Hepatocyte (in vitro differentiated cells): ENCODE measurements around the gene CBARP. TPM values are rescaled to one million over a fixed set of nuclear protein-coding genes. Genes with fewer than 3 reads are reported as not detected.
A peak's percentile ranks its signal among the peaks of the same experiment; 100 is the strongest.

Source experiments
- DNase-seq: peaks from one replicate; pipeline ENCODE4 v3.0.0-alpha.2; 2016; ENCODE audit warnings: low spot score
- H2AFZ ChIP-seq: fragments of 200-600 bp; sonication (generic); 2 replicates; pipeline ENCODE4 v1.6.0; 2016; ENCODE audit warnings: antibody characterized with exemption, mild to moderate bottlenecking
- H3K27ac ChIP-seq: fragments of 200-600 bp; sonication (generic); 2 replicates; pipeline ENCODE4 v1.5.1; 2016; ENCODE audit warnings: mild to moderate bottlenecking
- H3K27me3 ChIP-seq: fragments of 200-600 bp; sonication (generic); 2 replicates; pipeline ENCODE4 v1.6.1; 2016
- H3K36me3 ChIP-seq: fragments of 200-600 bp; sonication (generic); replicated peaks from 2 replicates; pipeline ENCODE4 v1.5.1; 2016; ENCODE audit warnings: low read depth; ENCODE audit not compliant: insufficient read depth
- H3K4me1 ChIP-seq: fragments of 200-600 bp; sonication (generic); 2 replicates; pipeline ENCODE4 v1.5.1; 2016; ENCODE audit warnings: mild to moderate bottlenecking, moderate library complexity; ENCODE audit not compliant: insufficient read depth
- H3K4me2 ChIP-seq: fragments of 200-600 bp; sonication (generic); 2 replicates; pipeline ENCODE4 v1.6.0; 2016
- H3K4me3 ChIP-seq: fragments of 200-600 bp; sonication (generic); 2 replicates; pipeline ENCODE4 v1.5.1; 2016; ENCODE audit warnings: mild to moderate bottlenecking
- H3K79me2 ChIP-seq: fragments of 200-600 bp; sonication (generic); 2 replicates; pipeline ENCODE4 v1.6.0; 2017; ENCODE audit warnings: mild to moderate bottlenecking
- H3K9me2 ChIP-seq: fragments of 200-600 bp; sonication (generic); replicated peaks from 2 replicates; pipeline ENCODE4 v1.6.0; 2017; ENCODE audit warnings: mild to moderate bottlenecking; ENCODE audit not compliant: insufficient read depth
- H3K9me3 ChIP-seq: fragments of 200-600 bp; sonication (generic); 2 replicates; pipeline ENCODE4 v1.5.1; 2016; ENCODE audit warnings: low read depth, mild to moderate bottlenecking
- H4K20me1 ChIP-seq: fragments of 200-600 bp; sonication (generic); 2 replicates; pipeline ENCODE4 v1.6.0; 2016; ENCODE audit warnings: mild to moderate bottlenecking; ENCODE audit not compliant: insufficient read depth, poor library complexity, severe bottlenecking
- EZH2 ChIP-seq: fragments of 200-600 bp; sonication (generic); IDR thresholded peaks from 2 replicates; pipeline ENCODE4 v1.6.1; 2016; ENCODE audit warnings: antibody characterized with exemption, mild to moderate bottlenecking, borderline replicate concordance
- EZH2phosphoT487 ChIP-seq: fragments of 200-600 bp; sonication (generic); IDR thresholded peaks from one replicate; pipeline ENCODE4 v1.6.1; 2018; ENCODE audit warnings: antibody characterized with exemption, mild to moderate bottlenecking, low read depth, moderate library complexity; ENCODE audit not compliant: unreplicated experiment, severe bottlenecking
- WGBS: methylation state at CpG from one replicate; pipeline ENCODE4 v1.1.6; 2016; ENCODE audit warnings: low lambda C conversion rate; ENCODE audit errors: missing lambda C conversion rate; 5-methylcytosine and 5-hydroxymethylcytosine counted together
- polyA plus RNA-seq: library from polyadenylated mRNA; unstranded; fragments of >200 nt; fragmentation: Nextera tagmentation; extraction: Ambion mirVana; gene quantifications from 2 replicates; pipeline ENCODE4 v1.2.1, GENCODE V29; 2016
- total RNA-seq: library from RNA; depleted of rRNA; stranded (reverse); fragments of >200 nt; gene quantifications from 2 replicates; pipeline ENCODE4 v1.2.3, GENCODE V29; 2014
- TF ChIP-seq, protein P1 (sequence below): fragments of 200-600 bp; sonication (generic); IDR thresholded peaks from 2 replicates; pipeline ENCODE4 v1.5.1; 2016; ENCODE audit warnings: antibody characterized with exemption, mild to moderate bottlenecking; ENCODE audit not compliant: poor library complexity

Gene CBARP
- total and polyA plus RNA-seq, 2 experiments from 2014 or later: 4.2 to 7.1 TPM

DNA sequence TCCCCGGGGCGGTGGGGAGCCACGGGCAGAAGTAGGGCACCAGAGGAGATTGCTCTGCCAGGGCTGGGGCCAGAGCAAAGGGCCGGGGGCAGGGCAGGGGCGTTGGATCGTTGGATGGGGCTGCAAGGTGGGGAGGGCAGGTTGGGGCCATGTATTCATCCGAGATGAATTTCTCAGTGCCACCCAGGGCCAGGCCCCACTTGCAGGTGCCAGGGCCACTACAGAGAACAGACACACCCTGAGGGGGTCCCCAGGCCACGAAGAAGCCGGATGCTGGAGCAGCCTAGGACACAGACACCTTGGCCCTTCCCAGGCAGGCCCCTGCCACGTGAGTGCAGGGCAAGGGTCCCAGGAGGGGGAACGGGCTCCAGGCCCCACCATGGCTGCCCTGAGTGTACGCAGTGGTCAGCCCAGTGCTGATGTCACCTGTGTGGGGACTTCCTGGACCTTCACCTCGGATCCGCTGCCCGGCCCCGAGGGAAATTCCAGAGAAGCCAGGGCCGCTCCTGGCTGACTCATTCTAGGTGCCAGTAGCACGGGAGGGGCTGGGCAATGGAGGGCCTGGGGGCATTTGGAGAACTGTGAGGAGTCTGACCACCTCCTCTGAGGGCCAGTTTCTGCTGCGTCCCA lies 54.1 kb downstream of the CBARP start:
- Histone ChIP-seq H3K36me3 (no peaks in the 10 kb centered on the region), H2AFZ (no peak overlapping the region), H3K4me2 (no peak overlapping the region), H3K27ac (peak overlapping the region; percentile 90), H3K9me2 (no peaks in the 10 kb centered on the region), H3K4me1 (peaks cover 16% of the 10 kb centered on the region), H3K4me3 (no peak overlapping the region), H3K27me3 (no peaks in the 10 kb centered on the region), H3K9me3 (no peaks in the 10 kb centered on the region), H3K79me2 (no peaks in the 10 kb centered on the region), H4K20me1 (no peaks in the 10 kb centered on the region)
- TF ChIP-seq EZH2phosphoT487 (no peak), EZH2 (no peak)
- TF ChIP-seq, protein P1, sequence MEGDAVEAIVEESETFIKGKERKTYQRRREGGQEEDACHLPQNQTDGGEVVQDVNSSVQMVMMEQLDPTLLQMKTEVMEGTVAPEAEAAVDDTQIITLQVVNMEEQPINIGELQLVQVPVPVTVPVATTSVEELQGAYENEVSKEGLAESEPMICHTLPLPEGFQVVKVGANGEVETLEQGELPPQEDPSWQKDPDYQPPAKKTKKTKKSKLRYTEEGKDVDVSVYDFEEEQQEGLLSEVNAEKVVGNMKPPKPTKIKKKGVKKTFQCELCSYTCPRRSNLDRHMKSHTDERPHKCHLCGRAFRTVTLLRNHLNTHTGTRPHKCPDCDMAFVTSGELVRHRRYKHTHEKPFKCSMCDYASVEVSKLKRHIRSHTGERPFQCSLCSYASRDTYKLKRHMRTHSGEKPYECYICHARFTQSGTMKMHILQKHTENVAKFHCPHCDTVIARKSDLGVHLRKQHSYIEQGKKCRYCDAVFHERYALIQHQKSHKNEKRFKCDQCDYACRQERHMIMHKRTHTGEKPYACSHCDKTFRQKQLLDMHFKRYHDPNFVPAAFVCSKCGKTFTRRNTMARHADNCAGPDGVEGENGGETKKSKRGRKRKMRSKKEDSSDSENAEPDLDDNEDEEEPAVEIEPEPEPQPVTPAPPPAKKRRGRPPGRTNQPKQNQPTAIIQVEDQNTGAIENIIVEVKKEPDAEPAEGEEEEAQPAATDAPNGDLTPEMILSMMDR: no peak
- DNase-seq: peak; percentile 88
- 68% methylated on average over 16 of the region's 19 CpGs for WGBS

DNA sequence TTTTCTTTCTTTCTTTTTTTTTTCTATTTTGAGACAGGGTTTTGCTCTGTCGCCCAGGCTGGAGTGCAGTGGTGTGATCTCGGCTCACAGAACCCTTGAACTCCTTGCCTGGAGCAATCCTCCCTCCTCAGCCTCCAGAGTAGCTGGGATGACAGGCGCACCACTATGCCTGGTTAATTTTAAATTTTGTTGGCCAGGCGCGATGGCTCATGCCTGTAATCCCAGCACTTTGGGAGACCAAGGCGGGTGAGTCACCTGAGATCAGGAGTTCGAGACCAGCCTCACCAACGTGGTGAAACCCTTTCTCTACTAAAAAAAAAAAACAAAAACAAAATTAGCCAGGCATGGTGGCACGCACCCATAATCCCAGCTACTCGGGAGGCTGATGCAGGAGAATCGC lies 55.1 kb downstream of the CBARP start:
- no peak overlapping the region for H3K4me2 ChIP-seq
- H3K4me1 ChIP-seq: peaks cover 16% of the 10 kb centered on the region
- H4K20me1 ChIP-seq: no peaks in the 10 kb centered on the region
- H3K27me3 ChIP-seq: no peaks in the 10 kb centered on the region
- no peak overlapping the region for H2AFZ ChIP-seq
- H3K4me3 ChIP-seq: no peak overlapping the region
- H3K9me3 ChIP-seq: no peaks in the 10 kb centered on the region
- H3K9me2 ChIP-seq: no peaks in the 10 kb centered on the region
- TF ChIP-seq EZH2 (no peak), EZH2phosphoT487 (no peak)
- TF ChIP-seq, protein P1: no peak
- peak overlapping the region; percentile 90 for H3K27ac ChIP-seq
- DNase-seq: no peak
- WGBS: 84% methylated on average over 11 of the region's 11 CpGs
- H3K36me3 ChIP-seq: no peaks in the 10 kb centered on the region
- H3K79me2 ChIP-seq: no peaks in the 10 kb centered on the region

DNA sequence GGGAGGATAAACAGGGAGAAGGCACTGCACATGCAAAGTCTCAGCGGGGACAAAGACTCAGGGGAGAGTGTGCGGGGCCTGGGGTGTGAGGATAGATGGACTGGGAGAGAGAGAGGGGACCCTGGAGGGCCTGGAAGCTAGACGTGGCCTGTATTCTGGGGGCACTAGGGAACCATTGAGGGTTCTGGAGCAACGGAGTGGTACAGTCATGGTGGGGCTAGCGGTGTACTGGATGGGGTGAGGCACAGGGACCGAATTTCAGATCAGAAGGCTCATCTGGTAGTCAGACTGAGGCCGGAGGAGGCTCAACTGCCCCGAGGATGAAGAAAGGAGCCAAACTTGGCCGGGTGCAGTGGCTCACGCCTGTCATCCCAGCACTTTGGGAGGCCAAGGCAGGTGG lies 55.7 kb downstream of the CBARP start:
- Histone ChIP-seq H3K9me3 (no peaks in the 10 kb centered on the region), H3K27ac (peak overlapping the region; percentile 78), H4K20me1 (no peaks in the 10 kb centered on the region), H3K79me2 (no peaks in the 10 kb centered on the region), H3K9me2 (no peaks in the 10 kb centered on the region), H3K4me2 (no peak overlapping the region), H3K4me1 (peaks cover 16% of the 10 kb centered on the region), H2AFZ (no peak overlapping the region), H3K4me3 (no peak overlapping the region), H3K27me3 (no peaks in the 10 kb centered on the region), H3K36me3 (no peaks in the 10 kb centered on the region)
- no peak for DNase-seq
- 94% methylated on average over 10 of the region's 10 CpGs for WGBS
- TF ChIP-seq, protein P1: no peak
- TF ChIP-seq EZH2: no peak
- TF ChIP-seq EZH2phosphoT487: no peak

DNA sequence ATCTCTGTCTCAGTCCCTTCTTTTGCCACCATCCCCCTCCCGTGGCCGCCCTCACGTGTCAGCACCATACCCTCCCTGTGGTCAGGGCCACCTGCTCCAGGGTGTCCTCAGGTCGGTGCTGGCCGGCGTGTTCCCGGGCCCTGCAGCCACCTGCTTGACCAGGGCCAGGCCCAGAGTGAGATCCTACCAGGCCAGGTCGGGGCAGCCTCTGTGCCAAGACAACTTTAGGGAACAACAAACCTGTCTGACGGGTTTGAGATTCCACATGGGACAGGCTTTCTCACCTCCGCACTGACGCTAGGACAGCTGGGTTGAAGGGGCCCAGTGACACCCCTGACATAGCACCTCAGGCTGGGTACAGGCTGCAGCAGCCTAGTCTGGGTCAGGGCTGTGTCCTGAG lies 56.2 kb downstream of the CBARP start:
- Histone ChIP-seq H4K20me1 (no peaks in the 10 kb centered on the region), H3K9me2 (no peaks in the 10 kb centered on the region), H3K9me3 (no peaks in the 10 kb centered on the region), H3K4me2 (no peak overlapping the region), H3K4me3 (no peak overlapping the region), H3K36me3 (no peaks in the 10 kb centered on the region), H3K27ac (peak overlapping the region; percentile 78), H3K4me1 (peaks cover 16% of the 10 kb centered on the region), H2AFZ (no peak overlapping the region), H3K79me2 (no peaks in the 10 kb centered on the region), H3K27me3 (no peaks in the 10 kb centered on the region)
- no peak for TF ChIP-seq EZH2phosphoT487
- WGBS: 65% methylated on average over 11 of the region's 11 CpGs
- peak; percentile 43 for DNase-seq

Other genes starting within 250 kb of the CBARP start
- gene GRIN3B, start 237.6 kb downstream of the CBARP start, total RNA-seq: 0.30 and 0.64 TPM in 2 replicates
- 0.48 and 0.49 TPM in 2 replicates for gene GRIN3B, start 237.6 kb downstream of the CBARP start, polyA plus RNA-seq
- 108 and 169 TPM in 2 replicates for gene TMEM259, start 216.9 kb downstream of the CBARP start, total RNA-seq
- gene TMEM259, start 216.9 kb downstream of the CBARP start, polyA plus RNA-seq: 311 and 383 TPM in 2 replicates
- gene RNU6-2, start 216.5 kb downstream of the CBARP start, total RNA-seq: not detected in 2 replicates
- gene RNU6-2, start 216.5 kb downstream of the CBARP start, polyA plus RNA-seq: not detected in 2 replicates
- gene CNN2, start 211.4 kb downstream of the CBARP start, total RNA-seq: 88.5 and 115 TPM in 2 replicates
- gene CNN2, start 211.4 kb downstream of the CBARP start, polyA plus RNA-seq: 229 and 247 TPM in 2 replicates
- 8.2 and 17.8 TPM in 2 replicates for gene ABCA7, start 197.9 kb downstream of the CBARP start, total RNA-seq
- gene ABCA7, start 197.9 kb downstream of the CBARP start, polyA plus RNA-seq: 26.8 and 38.1 TPM in 2 replicates
- gene ARHGAP45, start 170.8 kb downstream of the CBARP start, total RNA-seq: 11.0 and 12.9 TPM in 2 replicates
- 16.0 and 18.3 TPM in 2 replicates for gene ARHGAP45, start 170.8 kb downstream of the CBARP start, polyA plus RNA-seq
- 126 and 170 TPM in 2 replicates for gene POLR2E, start 142.6 kb downstream of the CBARP start, total RNA-seq
- 326 and 328 TPM in 2 replicates for gene POLR2E, start 142.6 kb downstream of the CBARP start, polyA plus RNA-seq
- 524 and 539 TPM in 2 replicates for gene GPX4, start 134.0 kb downstream of the CBARP start, total RNA-seq
- 729 and 735 TPM in 2 replicates for gene GPX4, start 134.0 kb downstream of the CBARP start, polyA plus RNA-seq
- gene SBNO2, start 63.7 kb downstream of the CBARP start, total RNA-seq: 15.2 and 15.6 TPM in 2 replicates
- gene SBNO2, start 63.7 kb downstream of the CBARP start, polyA plus RNA-seq: 12.7 and 16.2 TPM in 2 replicates
- 48.9 and 53.3 TPM in 2 replicates for gene STK11, start 32.2 kb downstream of the CBARP start, total RNA-seq
- gene STK11, start 32.2 kb downstream of the CBARP start, polyA plus RNA-seq: 73.8 and 76.6 TPM in 2 replicates
- 54.0 and 64.1 TPM in 2 replicates for gene ATP5F1D, start 3.7 kb upstream of the CBARP start, total RNA-seq
- gene ATP5F1D, start 3.7 kb upstream of the CBARP start, polyA plus RNA-seq: 291 and 297 TPM in 2 replicates
- 28.7 and 30.1 TPM in 2 replicates for gene MIDN, start 10.6 kb upstream of the CBARP start, total RNA-seq
- 94.6 and 98.4 TPM in 2 replicates for gene MIDN, start 10.6 kb upstream of the CBARP start, polyA plus RNA-seq
- 212 and 361 TPM in 2 replicates for gene CIRBP, start 31.3 kb upstream of the CBARP start, total RNA-seq
- gene CIRBP, start 31.3 kb upstream of the CBARP start, polyA plus RNA-seq: 202 and 261 TPM in 2 replicates
- 25.5 TPM in 2 replicates for gene FAM174C, start 37.5 kb upstream of the CBARP start, total RNA-seq
- gene FAM174C, start 37.5 kb upstream of the CBARP start, polyA plus RNA-seq: 79.9 and 89.5 TPM in 2 replicates
- 11.0 and 14.2 TPM in 2 replicates for gene EFNA2, start 47.9 kb upstream of the CBARP start, total RNA-seq
- gene EFNA2, start 47.9 kb upstream of the CBARP start, polyA plus RNA-seq: 1.3 and 1.8 TPM in 2 replicates
- 81.6 and 130 TPM in 2 replicates for gene NDUFS7, start 145.9 kb upstream of the CBARP start, total RNA-seq
- 270 and 276 TPM in 2 replicates for gene NDUFS7, start 145.9 kb upstream of the CBARP start, polyA plus RNA-seq
- gene GAMT, start 163.5 kb upstream of the CBARP start, total RNA-seq: 121 and 122 TPM in 2 replicates
- 148 and 170 TPM in 2 replicates for gene GAMT, start 163.5 kb upstream of the CBARP start, polyA plus RNA-seq
- gene DAZAP1, start 169.6 kb upstream of the CBARP start, total RNA-seq: 42.4 and 46.8 TPM in 2 replicates
- gene DAZAP1, start 169.6 kb upstream of the CBARP start, polyA plus RNA-seq: 35.8 and 37.9 TPM in 2 replicates
- gene RPS15, start 200.4 kb upstream of the CBARP start, total RNA-seq: 1,556 and 1,885 TPM in 2 replicates
- 938 and 950 TPM in 2 replicates for gene RPS15, start 200.4 kb upstream of the CBARP start, polyA plus RNA-seq
- gene APC2, start 212.1 kb upstream of the CBARP start, total RNA-seq: 0.24 and 1.2 TPM in 2 replicates
- 0.36 and 0.40 TPM in 2 replicates for gene APC2, start 212.1 kb upstream of the CBARP start, polyA plus RNA-seq
- 36.3 and 36.4 TPM in 2 replicates for gene C19orf25, start 241.2 kb upstream of the CBARP start, total RNA-seq
- 43.6 and 65.0 TPM in 2 replicates for gene C19orf25, start 241.2 kb upstream of the CBARP start, polyA plus RNA-seq